ENCODE results near the gene TJP2.

- TF ChIP-seq TCF7L2 (IDR thresholded peaks at IDR 0.05; ENCODE audit: borderline replicate concordance, low read depth, low read length): no peak
- no peak for TF ChIP-seq SP3 (tag by site-specific recombination; IDR thresholded peaks at IDR 0.05)
- no peak for TF ChIP-seq ZNF311 (tag by site-specific recombination; IDR thresholded peaks at IDR 0.05; ENCODE audit: borderline replicate concordance)
- no peak for TF ChIP-seq ZNF280C (tag by site-specific recombination; IDR thresholded peaks at IDR 0.05)
These were observed 37.9 kb upstream of the TJP2 start for GRCh38 chr9:69136185-69136584.
